Activated CD8-positive, alpha-beta memory T cell treated with anti-CD3 and anti-CD28 coated beads for 48 hours (primary cell): ENCODE data around the gene MOXD1.
"Not testable (repeated sequence)": the region's sequence is repeated elsewhere in the genome, so short reads cannot be mapped to it uniquely, and the experiment has no call there.

Source experiments
- DNase-seq, 3 experiments: peaks; one replicate each; pipeline ENCODE4 v3.0.0-alpha.2; 2020; ENCODE audit warnings: low read depth in 2 of 3, low spot score in 2 of 3

The MOXD1 gene

DNA sequence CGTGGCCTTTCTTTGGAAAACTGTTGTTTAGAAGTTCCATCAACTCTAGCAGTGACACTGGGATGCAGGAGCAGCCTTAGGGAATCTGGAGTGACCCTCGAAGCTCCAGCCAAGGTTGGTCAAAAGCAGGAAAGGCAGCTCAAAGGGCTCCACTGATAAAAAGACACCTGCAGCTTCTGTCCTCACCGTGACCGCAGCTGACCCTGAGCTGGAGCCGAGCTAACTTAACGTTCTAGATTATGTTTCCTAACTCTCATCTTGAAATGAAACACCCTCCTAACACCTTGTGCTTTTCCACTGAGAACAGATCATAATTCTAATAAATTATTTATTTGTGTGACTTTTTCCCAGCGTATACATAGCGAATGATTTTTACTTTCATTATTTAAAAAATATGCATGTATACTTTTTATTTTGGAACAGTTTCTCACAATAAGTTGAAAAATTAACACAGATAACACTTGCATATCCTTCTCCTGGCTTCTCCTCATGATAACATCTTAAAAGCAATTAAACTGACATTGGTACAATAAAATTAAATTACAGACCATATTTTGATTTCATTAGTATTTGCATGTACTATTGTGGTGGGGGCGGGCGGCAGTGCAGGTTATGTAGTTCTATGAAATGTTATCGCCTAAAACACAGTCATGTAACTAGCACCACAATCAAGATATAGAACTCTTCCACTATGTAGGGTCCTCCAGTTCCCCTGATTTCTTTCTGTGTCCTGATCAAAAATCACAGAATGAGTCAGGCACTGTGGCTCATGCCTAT lies 116.1 kb downstream of the MOXD1 start:
- no peak for DNase-seq

DNA sequence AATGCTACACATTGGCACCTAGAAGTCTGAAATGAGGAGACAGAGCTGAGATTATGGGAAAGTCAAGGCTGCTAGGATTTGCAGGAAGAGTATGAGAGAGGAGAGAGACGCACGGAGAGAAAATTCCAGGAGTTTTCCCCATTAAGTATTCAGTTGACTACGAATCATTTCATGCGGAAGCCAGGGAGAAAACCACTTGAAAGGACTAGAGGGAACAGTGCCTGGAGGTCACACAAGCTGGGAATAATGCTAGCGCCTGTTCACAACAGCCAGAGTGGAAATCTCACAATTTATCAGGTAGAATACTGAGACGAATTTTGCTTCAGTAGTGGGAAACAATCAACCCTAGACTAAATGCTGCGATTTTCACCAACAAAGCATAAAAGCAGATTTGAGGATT lies 118.6 kb downstream of the MOXD1 start:
- no peak for DNase-seq

DNA sequence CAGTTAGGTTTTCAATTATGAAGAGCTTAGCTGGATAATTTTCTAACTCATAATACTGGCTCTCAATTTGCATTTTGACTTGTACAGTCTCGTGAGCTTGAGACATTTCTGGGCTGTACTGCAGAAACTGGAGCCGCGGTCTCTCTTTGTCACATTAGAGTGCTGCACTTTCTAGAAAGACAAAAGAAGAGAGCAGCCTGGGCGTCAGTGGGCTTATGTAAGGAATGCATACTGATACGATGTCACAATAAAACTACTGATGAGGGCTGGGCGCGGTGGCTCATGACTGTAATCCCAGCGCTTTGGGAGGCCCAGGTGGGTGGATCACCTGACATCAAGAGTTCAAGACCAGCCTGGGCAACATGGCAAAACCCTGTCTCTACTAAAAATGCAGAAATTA lies 120.8 kb downstream of the MOXD1 start:
- DNase-seq = no peak

DNA sequence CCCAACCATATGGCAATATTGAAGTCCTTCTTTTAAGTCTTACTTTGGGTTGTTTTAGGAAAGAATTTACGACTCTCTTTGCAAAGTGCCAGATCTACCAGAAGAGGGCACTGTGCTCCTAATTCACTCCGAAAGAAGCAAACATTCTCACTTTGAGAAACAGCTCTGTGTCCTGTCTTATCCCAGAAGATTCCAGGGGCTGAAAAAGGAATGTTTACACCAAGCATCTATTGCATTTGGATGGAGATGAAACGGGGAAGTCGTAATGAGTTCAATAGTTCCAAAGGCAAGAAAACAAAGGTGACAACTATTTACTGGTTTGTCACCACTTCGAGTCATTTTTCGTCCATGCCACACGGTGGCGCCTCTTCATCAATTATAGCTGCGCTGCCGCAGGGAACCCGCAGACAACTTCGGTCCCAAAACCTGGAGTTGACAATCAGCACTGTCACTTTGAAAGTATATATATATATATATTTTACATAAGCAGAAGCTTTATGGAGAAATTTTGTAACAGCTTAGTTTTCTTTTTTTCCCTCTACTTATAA lies 121.6 kb downstream of the MOXD1 start:
- peak; percentile 24 to 51 (median 47) for DNase-seq

DNA sequence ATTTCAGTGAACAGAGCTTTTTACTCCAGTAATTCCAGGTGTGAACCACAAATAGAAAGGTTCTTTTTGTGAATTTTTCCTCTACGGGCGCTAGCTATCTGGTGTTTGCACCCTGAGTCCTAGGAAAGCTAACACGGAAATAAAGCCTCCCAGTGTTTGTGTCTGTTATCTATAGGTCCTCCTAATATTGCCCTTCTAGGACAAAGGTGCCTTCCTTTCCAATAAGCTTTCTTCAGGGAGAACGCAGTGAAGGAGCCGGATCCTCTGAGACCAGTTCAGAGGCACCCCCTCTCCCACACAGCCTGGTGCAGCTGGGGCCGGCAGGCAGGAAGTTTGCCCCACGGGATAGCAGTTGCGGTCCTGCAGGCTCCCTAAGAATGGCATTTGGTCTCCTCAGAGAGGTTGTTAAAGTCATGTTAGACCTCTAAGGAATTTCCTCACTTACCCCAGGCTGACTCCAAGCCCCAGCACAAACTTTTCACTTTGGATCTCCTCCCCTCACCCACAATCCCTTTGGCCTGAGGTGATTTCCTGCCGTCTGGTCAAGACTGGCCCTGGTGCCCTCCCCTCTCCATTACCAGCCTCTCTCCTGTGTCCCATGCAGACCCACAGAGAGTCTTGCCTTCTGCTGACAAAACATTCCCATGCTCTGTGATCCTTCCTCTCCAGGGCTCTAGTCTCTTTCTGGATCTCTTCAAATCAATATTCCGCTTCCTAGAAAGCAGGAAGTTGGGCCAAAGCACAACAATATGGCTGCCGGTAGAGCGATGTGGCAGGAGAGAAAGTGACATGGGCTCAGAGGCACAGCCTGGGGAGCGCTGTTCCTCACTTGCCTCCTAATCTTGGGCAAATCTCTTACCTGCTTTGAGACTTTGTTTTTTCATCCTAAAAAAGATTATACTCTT lies 126.0 kb downstream of the MOXD1 start:
- DNase-seq = no peak

DNA sequence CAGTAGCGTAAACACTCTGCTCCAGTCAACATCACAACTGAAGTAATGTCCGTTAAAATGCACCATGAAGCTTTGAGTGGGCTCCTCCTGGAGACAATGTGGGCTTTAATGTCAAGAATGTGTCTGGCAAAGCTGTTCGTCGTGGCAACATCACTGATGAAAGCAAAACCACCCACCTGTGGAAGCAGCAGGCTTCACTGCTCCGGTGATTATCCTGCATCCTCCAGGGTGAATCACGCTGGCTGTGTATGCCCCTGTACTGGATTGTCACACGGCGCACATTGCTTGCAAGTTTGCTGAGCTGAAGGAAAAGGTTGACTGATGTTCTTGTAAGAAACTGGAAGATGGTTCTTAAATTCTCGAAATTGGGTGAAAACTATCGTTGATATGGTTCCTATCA lies 128.5 kb downstream of the MOXD1 start:
- no peak for DNase-seq

DNA sequence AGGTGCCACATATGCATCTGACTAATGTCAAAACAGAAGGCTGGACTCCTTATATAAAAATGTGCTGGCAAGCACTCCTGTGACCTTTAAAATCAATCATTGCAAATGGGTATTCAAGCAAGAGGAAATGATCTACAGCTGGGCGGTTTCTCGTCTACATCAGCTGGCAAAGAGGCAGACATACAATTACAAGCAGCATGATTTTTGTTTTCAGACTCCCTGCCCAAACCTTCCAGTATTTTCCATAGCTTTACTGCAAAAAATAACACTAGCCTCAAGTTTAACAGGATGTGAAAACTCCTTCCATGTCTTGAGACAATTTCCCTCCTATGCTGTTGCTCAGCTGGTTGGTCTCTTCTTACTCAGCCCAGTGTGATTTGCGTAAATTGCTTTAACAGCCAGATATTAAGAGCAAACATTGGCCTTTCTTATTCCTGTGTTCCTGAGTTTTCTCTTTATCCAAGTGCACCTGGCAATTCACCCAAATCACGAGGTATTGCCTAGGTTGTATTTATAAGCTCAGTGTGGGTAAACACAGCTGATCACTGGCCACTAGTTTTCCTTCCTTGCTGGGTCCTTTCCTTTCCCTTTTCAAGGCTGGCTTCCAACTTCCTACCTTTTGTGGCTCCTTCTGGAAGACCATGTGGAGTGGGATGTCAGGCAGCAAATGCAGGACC lies 130.4 kb downstream of the MOXD1 start:
- no peak for DNase-seq

DNA sequence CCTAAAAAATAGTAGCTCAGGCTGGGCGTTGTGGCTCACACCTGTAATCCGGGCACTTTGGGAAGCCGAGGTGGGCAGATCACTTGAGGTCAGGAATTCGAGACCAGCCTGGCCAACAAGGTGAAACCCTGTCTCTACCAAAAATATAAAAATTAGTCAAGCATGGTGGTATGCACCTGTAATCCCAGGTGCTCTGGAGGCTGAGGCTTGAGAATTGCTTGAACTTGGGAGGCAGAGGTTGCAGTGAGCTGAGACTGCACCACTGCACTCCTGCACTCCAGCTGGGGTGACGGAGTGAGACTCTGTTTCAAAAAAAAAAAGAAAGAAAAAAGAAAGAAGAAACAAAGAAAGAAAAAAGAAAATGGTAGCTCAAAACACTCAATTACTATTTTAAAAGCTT lies 132.6 kb downstream of the MOXD1 start:
- DNase-seq = not testable (repeated sequence)

DNA sequence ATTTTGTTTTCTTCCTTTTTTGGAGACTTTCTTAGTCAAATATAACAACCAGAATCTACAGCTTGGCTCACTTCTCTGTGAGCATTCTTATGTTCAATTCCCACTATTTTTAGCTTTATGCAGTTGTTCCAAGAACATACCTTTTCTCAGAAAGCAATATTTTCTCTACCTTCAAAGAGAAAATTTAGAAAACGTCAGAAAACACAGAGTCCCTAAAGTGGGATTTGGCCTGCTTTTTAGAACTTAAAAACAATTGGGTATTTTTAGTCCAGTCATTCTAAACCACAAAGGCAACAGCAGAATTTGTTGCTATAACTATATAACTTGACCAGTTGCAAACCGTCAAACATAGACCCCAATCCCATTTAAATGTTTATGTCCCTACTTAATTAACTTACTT lies 133.1 kb downstream of the MOXD1 start:
- DNase-seq = no peak

DNA sequence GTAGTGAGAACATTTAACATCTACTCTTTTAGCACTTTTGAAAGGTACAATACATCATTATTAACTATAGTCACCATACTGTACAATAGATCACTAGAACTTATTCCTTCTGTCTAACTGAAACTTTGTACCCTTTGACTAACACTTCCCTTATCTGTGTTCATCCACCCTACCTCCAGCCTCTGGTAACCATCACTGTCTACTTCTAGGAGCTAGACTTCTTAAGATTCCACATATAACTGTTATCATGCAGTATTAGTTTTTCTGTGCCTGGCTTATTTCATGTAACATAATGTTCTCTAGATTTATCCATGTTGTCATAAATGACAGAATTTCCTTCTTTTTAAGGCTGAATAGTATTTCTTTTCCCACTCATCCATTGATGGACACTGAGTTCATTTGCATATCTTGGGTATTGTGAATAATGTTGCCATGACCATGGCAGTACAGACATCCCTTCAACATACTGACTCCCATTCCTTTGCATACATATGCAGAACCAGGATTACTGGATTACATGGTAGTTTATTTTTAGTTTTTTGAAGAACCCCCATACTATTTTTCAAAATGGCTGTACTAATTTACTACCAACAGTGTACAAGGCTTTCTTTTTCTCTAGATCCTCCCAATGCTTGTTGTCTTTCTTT lies 135.7 kb downstream of the MOXD1 start:
- DNase-seq = no peak

DNA sequence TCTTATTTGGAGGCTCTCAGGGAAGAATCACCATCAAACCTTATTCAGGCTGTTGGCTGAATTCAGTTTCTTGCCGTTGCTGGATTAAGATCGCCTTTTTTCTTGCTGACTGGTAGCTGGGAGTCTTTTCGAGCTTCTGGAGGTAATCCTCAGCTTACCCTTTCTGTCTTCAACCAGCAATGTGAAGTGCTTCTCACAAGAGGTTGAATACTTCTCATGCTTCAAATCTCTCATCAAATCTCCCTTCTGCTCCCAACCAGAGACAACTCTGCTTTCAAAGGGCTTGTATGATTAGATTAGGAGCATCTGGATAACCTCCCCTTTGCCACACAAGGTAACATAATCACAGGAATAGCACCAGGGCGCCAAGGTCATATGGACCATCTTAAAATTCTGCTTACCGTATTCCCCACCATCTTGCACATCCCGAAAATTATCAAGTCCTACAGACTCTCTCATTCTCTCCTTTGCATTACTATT lies 137.2 kb downstream of the MOXD1 start:
- no peak for DNase-seq

DNA sequence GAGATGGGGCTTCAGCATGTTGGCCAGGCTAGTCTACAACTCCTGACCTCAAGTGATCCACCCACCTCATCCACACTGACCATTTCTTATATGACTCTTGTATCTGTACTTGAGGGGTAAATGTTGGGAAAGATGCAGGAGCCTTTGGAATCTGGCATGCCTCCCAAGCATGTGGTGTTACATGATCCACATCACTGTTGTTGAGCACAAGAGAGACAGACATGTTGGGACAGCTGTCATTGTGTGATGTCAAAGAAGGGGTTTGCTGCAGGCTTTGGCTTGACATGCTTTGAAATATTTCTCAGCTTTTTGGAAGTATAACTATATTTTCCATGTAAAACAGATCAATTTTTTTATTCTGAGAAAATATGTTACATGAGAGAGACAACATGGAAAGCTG lies 139.9 kb downstream of the MOXD1 start:
- DNase-seq = no peak

DNA sequence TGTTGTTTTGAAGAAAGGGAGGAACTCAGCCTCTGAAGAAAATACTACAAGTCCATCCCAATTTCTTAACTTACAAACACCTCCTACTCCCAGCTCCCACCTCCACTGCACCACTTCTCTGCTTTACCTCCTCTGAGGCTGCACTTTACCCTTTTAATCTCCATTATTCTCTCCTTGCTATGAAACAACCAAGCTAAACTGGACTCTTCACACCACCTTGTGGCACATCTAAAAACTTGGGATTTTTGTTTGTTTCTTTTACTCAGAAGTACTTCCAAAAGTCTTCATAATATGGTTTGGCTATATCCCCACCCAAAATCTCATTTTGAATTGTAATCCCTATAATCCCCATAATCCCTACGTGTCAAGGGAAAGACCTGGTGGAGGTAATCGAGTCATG lies 142.2 kb downstream of the MOXD1 start:
- no peak for DNase-seq

DNA sequence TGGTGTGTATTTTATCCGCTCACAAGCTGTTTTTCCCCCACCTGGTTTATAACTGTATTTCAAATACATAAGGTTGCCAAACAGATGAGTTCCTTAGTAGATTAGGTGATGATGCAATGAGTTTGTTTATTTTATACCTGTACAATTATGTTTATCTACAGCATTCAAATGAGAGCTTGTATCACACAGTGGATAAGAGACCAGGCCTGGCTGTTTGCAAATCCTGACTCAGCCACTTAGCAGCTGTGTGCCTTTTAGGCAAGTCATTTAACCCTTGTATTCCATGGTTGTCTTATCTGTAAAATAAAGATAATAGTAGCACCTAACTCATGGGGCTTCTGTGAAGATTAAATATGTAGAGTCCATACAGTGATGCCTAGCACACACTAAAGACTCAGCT lies 143.7 kb downstream of the MOXD1 start:
- DNase-seq = no peak

DNA sequence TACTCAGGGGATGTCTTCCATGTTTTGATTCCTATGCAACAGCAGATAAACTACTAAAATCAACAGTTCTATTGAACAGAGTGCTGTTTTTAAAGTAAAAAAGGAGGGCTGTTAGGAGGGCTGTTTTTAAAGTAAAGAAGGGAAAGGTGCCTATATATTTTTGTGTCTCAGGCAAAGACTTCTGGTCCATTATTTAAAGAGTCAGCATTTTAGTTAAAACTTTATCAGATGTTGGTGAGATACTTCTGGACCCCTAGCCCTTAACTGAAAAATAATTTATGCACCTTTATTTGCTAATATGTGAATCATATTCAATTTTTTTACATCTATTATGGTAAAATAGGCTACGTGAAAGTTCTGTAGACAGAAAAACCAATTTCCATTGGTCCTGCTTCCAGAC lies 144.8 kb downstream of the MOXD1 start:
- DNase-seq = no peak

DNA sequence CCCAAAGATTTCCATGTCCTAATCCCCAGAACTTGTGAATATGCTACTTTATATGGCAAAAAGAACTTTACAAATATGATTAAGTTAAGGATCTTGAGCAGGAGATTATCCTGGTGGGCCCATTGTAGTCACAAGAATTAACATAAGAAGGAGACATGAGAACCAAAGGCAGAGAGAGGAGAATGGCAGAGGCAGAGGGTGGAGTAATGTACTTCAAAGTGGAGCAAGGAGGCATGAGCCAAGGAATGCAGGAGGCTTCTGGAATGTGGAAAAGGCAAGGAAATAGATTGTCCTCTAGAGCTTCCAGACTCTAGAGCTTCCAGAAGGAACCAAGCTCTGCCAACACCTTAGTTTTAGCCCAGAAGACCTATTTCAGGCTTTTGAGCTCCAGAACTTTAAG lies 147.4 kb downstream of the MOXD1 start:
- no peak for DNase-seq

DNA sequence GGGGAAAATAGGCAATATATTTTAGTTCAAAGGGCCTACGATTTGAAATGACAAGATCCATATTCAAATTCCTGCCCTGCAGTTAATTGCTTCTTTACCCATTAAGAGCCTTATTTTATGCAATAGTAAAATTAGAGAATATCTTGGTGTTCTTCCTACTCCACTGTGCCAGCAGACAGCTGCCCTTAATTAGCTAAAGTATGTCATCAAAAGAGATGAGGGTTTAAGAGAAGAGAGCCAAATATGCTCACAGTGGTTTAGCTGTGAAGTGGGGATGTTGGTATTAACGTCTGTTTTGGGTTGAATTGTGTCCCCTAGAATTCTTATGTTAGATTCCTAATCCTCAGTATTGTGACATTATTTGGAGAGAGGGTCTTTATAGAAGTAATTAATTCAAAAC lies 148.1 kb downstream of the MOXD1 start:
- no peak for DNase-seq

DNA sequence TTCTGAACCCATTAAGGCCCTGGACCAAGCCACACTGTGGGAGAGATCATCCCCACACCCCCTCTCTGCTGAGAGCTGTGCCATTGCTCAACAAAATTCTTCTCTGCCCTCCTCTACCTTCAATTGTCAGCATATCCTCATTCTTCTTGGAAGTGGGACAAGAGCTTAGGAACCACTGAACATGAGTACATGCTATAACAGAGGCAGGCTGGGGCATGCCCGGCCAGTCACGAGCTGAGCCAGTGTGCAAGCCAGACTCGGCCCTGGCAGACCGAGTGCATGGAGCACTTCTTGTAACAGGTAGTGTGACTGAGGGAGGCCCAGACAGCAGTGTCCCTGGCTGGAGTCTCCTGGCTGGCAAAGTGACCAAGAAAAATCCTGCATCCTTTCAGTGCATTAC lies 149.2 kb downstream of the MOXD1 start:
- no peak for DNase-seq

DNA sequence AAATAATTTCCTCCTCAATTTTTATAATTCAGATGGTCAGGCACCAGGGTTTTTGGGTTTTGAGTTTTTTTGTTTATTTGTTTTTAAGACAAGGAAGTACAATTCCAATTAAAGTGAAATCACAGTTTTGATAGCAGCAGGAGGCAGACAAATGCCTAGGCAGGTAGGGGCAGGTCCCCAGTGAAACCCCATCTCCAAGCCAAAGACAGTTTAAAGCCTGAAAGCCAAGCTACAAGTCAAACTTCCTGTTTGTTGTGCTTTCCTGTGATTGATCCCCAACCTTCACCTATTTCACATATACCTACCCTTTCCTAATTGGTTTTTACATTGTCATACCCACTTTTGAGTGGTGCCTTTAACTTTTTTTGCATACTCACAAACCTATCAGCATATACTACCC lies 149.6 kb downstream of the MOXD1 start:
- DNase-seq = no peak

DNA sequence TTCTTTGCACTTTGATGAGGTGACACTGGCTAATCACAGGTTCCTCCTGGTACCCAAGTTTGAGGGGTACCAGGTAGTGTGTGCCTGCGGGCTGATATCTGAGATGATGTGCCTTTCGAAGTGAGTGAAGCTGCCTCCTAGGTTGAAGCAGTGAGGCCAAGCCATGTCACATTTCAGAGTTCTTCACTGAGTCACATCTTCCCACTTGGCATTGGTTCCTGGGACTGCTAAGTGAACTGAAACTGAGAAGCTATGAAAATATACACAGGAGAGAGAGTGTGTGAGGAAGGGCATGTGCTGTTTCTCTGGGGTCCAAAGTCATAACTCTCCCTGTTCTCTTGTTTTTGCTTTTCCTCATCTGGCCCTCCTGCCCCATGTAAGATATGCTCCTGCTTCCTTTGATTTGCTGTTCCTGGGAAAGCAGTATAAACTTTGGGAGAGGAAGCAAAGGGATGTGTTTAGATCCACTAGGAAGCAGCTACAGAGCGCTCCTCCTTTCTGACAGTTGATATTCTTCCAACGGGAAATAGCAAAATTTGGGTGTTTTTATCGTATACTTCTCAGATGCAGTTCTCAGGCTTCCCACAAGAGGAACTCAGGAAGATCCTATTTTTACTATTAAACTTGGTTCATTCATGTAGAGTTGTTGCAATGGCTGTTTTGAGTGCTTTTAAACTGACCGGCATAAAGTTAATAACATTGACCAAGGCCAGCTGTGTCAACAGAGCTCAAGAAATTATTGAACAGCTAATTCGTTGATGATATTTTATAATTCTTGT lies 153.7 kb downstream of the MOXD1 start:
- DNase-seq = no peak
